ENCODE data around the gene STX4.

The STX4 gene

GRCh38 chr16:31063843-31064611 lies 30.7 kb downstream of the STX4 start:
- ChIA-PET POLR2A (interaction anchor here (0.9 to 1.9 kb wide), 8 partner anchors 9 to 116 kb away, joined by 3 to 28 read pairs (median 4); partner anchors contain the start of genes FUS, HSD3B7, ZNF646 and ZNF668), CTCF (interaction anchor here (0.6 to 3.0 kb wide), 4 partner anchors 8 to 81 kb away, joined by 3 to 16 read pairs (median 4); partner anchors contain the start of gene HSD3B7)
- DNase-seq (ENCODE audit: low read depth, low spot score) = no peak
- no peak overlapping the region for H3K4me3 ChIP-seq (ENCODE audit: low read depth, low read length)
- no peak for TF ChIP-seq CTCF (IDR thresholded peaks at IDR 0.05; ENCODE audit: insufficient read depth, low read length, missing control alignments)

DNA sequence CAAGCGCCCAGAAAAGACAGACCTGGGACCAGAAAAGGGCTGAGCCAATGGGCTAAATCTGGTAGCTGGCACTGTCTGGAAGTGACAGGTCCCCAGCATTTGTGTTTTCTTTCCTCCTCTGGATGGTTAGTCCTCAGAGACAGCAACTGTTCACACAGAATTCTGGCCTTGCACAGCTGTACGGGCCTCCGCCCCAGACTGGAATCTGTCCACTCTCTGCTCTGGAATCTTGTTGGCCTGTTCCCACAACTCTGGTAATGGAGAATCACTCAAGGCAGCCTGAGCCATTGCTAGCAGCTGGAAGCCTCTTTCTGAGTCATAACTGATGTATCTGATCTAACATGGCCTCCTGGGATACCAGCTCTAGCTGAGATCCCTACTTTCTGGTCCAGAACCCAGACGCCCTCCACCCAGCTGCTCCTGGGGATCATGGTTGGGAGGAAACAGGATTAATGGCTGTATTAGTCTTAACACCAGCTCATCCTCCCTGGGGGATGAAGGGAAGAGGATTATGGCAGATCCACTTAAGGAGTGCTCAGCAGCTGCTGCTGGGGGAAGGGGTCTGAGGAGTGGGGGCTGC lies 31.6 kb downstream of the STX4 start:
- CTCF ChIA-PET = interaction anchor here (3.0 kb wide), 1 partner anchor 80 kb away, joined by 16 read pairs; the partner anchor contains the start of gene HSD3B7
- peak; percentile 82 for DNase-seq (ENCODE audit: low read depth, low spot score)
- no peak overlapping the region for H3K4me3 ChIP-seq (ENCODE audit: low read depth, low read length)
- POLR2A ChIA-PET = interaction anchor here (0.6 to 1.9 kb wide), 9 partner anchors 9 to 140 kb away, joined by 3 to 28 read pairs (median 4); partner anchors contain the start of genes FUS, HSD3B7, ZNF646 and ZNF668
- TF ChIP-seq CTCF (IDR thresholded peaks at IDR 0.05; ENCODE audit: insufficient read depth, low read length, missing control alignments) = no peak

- ChIA-PET CTCF (interaction anchor here (0.9 kb wide), 1 partner anchor 83 kb away, joined by 3 read pairs; no protein-coding TSS in a partner anchor), POLR2A (interaction anchor here (0.6 kb wide), 1 partner anchor 44 kb away, joined by 3 read pairs; no protein-coding TSS in a partner anchor)
- TF ChIP-seq CTCF (IDR thresholded peaks at IDR 0.05; ENCODE audit: insufficient read depth, low read length, missing control alignments) = no peak
- no peak for DNase-seq (ENCODE audit: low read depth, low spot score)
- H3K4me3 ChIP-seq (ENCODE audit: low read depth, low read length) = no peak overlapping the region
Measured at GRCh38 chr16:31067342-31067741, 34.0 kb downstream of the STX4 start.

GRCh38 chr16:31071861-31072260 lies 38.5 kb downstream of the STX4 start:
- ChIA-PET CTCF (interaction anchor here (0.9 to 4.2 kb wide), 5 partner anchors 9 to 109 kb away, joined by 3 to 40 read pairs (median 3); partner anchors contain the start of gene HSD3B7), POLR2A (interaction anchor here (1.0 to 1.3 kb wide), 4 partner anchors 14 to 118 kb away, joined by 3 to 4 read pairs (median 3); no protein-coding TSS in a partner anchor)
- TF ChIP-seq CTCF (IDR thresholded peaks at IDR 0.05; ENCODE audit: insufficient read depth, low read length, missing control alignments) = no peak
- peak overlapping the region; percentile 98 for H3K4me3 ChIP-seq (ENCODE audit: low read depth, low read length)
- DNase-seq (ENCODE audit: low read depth, low spot score) = no peak

DNA sequence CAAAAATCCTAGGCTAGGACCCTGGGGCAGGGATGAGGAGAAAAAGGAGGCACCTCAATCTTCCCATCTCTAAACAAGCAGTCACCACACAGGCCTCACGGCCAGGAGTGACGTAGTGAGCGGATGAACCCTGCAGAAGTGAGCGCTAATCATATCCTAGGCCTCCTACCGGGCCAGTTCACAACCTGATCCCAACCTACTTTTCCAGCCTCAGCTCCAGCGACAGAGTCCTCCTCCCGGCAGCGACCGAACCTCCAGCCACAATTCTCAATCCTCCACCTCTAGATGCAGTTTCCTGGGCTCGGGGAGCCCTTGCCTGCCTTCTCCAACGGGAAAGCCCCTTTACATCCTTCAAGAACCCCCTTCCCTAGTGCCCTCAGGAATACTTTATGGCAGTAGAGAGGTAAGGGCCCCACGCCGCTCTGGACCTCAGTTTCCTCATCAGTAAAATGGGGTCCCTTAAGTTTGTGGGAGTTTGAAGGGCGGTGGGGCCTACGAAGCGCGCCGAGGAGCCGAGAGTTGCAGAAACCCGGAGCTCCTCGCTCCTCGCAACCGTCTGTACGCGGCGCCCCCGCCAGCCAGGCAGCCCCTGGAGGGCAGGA lies 39.3 kb downstream of the STX4 start:
- TF ChIP-seq CTCF (IDR thresholded peaks at IDR 0.05; ENCODE audit: insufficient read depth, low read length, missing control alignments) = no peak
- no peak for DNase-seq (ENCODE audit: low read depth, low spot score)
- ChIA-PET POLR2A (interaction anchor here (1.0 to 2.4 kb wide), 11 partner anchors 8 to 108 kb away, joined by 3 to 28 read pairs (median 5); partner anchors contain the start of genes FUS and HSD3B7), CTCF (interaction anchor here (1.0 to 4.2 kb wide), 4 partner anchors 10 to 110 kb away, joined by 3 to 40 read pairs (median 4); partner anchors contain the start of gene HSD3B7)
- peak overlapping the region; percentile 98 for H3K4me3 ChIP-seq (ENCODE audit: low read depth, low read length)
